Tibial artery (tissue), 4 donors: Measurements from ENCODE around the gene TMEM164.

Source experiments
- DNase-seq, 2 donors: peaks; one replicate each; pipeline ENCODE4 v3.0.0-alpha.2; 2019
- H3K27ac ChIP-seq, 2 donors: fragments of 200-600 bp; sonication (generic) in 1 of 2; 1 replicate in 1 of 2; 2 replicates in 1 of 2; pipeline ENCODE4 v1.5.1; 2018 to 2019; ENCODE audit warnings: mild to moderate bottlenecking in 1 of 2
- H3K27me3 ChIP-seq, 2 donors: fragments of 200-600 bp; sonication (generic) in 1 of 2; one replicate each; pipeline versions ENCODE4 v1.5.1 to v1.6.0; 2016 to 2019
- H3K36me3 ChIP-seq, 3 donors: fragments of 200-600 bp; sonication (generic) in 2 of 3; one replicate each; pipeline ENCODE4 v1.5.1; 2016 to 2019; ENCODE audit warnings: mild to moderate bottlenecking in 2 of 3
- H3K4me1 ChIP-seq, 4 donors: fragments of 200-600 bp; sonication (generic) in 2 of 4; 1 replicate in 3 of 4; 2 replicates in 1 of 4; pipeline ENCODE4 v1.5.1; 2016 to 2019
- H3K4me3 ChIP-seq, 2 donors: fragments of 200-600 bp; sonication (generic) in 1 of 2; 1 replicate in 1 of 2; 2 replicates in 1 of 2; pipeline ENCODE4 v1.5.1; 2018 to 2019; ENCODE audit warnings: mild to moderate bottlenecking in 2 of 2
- H3K9me3 ChIP-seq, 3 donors: fragments of 200-600 bp; sonication (generic) in 1 of 3; one replicate each; pipeline ENCODE4 v1.5.1; 2016 to 2019
- intact Hi-C: fragments of 100-400 bp; cut with DNase I; formaldehyde crosslinking; loops from one replicate; pipeline ENCODE4 v1.15.0; 2023; ENCODE audit warnings: low total_unique reads
- TF ChIP-seq, protein P1 (sequence below), 2 experiments: fragments of 200-600 bp in 1 of 2; fragments of 450-650 bp in 1 of 2; IDR thresholded peaks; one replicate each; pipeline ENCODE4 v1.5.1; 2017 to 2019; ENCODE audit warnings: antibody characterized with exemption in 2 of 2, mild to moderate bottlenecking in 1 of 2, moderate library complexity in 1 of 2

Gene TMEM164

GRCh38 chrX:110131031-110131430 is 128.1 kb downstream of the TMEM164 start:
- no peak overlapping the region for H3K27ac ChIP-seq
- intact Hi-C loops: no loop called here

DNA sequence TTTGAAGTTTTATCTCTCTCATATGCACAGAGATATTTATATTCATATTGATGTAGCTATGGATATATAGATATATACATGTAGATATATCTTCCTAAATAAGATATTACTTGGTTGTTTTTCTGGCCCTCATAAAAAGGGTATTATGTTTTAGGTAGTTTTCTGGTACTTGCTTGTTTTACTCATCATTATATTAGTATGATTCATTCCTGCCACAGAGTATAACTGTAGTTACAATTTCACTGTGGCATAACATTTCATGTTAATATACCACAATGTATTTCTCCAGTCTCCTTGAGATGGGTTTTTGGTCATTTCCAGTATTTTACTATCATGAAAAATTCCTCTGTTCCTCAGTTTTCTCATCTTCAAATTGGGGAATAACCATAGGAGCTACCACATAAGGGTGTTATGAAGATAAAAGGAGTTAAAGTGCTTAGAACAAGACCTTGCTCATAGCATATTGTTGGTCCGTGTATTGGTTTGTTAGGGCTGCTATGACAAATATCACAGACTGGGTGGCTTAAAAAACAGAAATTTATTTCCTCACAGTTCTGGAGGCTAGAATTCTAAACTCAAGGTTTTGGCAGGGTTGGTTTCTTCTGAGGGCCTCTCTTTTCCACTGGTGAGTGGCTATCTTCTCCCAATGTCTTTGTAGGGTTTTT is 129.7 kb downstream of the TMEM164 start:
- Histone ChIP-seq H3K4me1 (peaks cover 0 to 6% (median 2%) of the 10 kb centered on the region in 4 donors), H3K27ac (no peak overlapping the region), H3K36me3 (no peaks in the 10 kb centered on the region), H3K27me3 (no peaks in the 10 kb centered on the region), H3K4me3 (no peak overlapping the region), H3K9me3 (no peaks in the 10 kb centered on the region)
- intact Hi-C loops: no loop called here
- DNase-seq: no peak
- TF ChIP-seq, protein P1, sequence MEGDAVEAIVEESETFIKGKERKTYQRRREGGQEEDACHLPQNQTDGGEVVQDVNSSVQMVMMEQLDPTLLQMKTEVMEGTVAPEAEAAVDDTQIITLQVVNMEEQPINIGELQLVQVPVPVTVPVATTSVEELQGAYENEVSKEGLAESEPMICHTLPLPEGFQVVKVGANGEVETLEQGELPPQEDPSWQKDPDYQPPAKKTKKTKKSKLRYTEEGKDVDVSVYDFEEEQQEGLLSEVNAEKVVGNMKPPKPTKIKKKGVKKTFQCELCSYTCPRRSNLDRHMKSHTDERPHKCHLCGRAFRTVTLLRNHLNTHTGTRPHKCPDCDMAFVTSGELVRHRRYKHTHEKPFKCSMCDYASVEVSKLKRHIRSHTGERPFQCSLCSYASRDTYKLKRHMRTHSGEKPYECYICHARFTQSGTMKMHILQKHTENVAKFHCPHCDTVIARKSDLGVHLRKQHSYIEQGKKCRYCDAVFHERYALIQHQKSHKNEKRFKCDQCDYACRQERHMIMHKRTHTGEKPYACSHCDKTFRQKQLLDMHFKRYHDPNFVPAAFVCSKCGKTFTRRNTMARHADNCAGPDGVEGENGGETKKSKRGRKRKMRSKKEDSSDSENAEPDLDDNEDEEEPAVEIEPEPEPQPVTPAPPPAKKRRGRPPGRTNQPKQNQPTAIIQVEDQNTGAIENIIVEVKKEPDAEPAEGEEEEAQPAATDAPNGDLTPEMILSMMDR (IDR thresholded peaks at IDR 0.05): no peak

More at GRCh38 chrX:110131031-110131430, 128.1 kb downstream of the TMEM164 start:
- H3K4me1 ChIP-seq: peaks cover 0 to 6% (median 2%) of the 10 kb centered on the region in 4 donors
- H3K27me3 ChIP-seq: no peaks in the 10 kb centered on the region
- no peak overlapping the region for H3K4me3 ChIP-seq
- H3K9me3 ChIP-seq: no peaks in the 10 kb centered on the region
- TF ChIP-seq, protein P1 (IDR thresholded peaks at IDR 0.05): no peak
- no peak for DNase-seq
- H3K36me3 ChIP-seq: no peaks in the 10 kb centered on the region

GRCh38 chrX:110133735-110134370 is 130.9 kb downstream of the TMEM164 start:
- intact Hi-C loops: no loop called here

GRCh38 chrX:110135618-110136017 is 132.7 kb downstream of the TMEM164 start:
- H3K36me3 ChIP-seq: no peaks in the 10 kb centered on the region
- no peak for DNase-seq
- H3K4me3 ChIP-seq: no peak overlapping the region
- TF ChIP-seq, protein P1 (IDR thresholded peaks at IDR 0.05): no peak
- intact Hi-C loops: no loop called here
- no peak overlapping the region for H3K27ac ChIP-seq
- H3K4me1 ChIP-seq: peaks cover 0 to 6% (median 2%) of the 10 kb centered on the region in 4 donors
- H3K27me3 ChIP-seq: no peaks in the 10 kb centered on the region
- H3K9me3 ChIP-seq: no peaks in the 10 kb centered on the region

More at GRCh38 chrX:110133735-110134370, 130.9 kb downstream of the TMEM164 start:
- no peaks in the 10 kb centered on the region for H3K9me3 ChIP-seq
- H3K27ac ChIP-seq: no peak overlapping the region
- no peaks in the 10 kb centered on the region for H3K36me3 ChIP-seq
- peaks cover 0 to 6% (median 2%) of the 10 kb centered on the region in 4 donors for H3K4me1 ChIP-seq
- TF ChIP-seq, protein P1 (IDR thresholded peaks at IDR 0.05): no peak
- no peak overlapping the region for H3K4me3 ChIP-seq
- H3K27me3 ChIP-seq: no peaks in the 10 kb centered on the region
- DNase-seq: no peak

GRCh38 chrX:110136136-110136535 is 133.2 kb downstream of the TMEM164 start:
- H3K36me3 ChIP-seq: no peaks in the 10 kb centered on the region
- no peak overlapping the region for H3K27ac ChIP-seq
- H3K27me3 ChIP-seq: no peaks in the 10 kb centered on the region
- no peak overlapping the region for H3K4me3 ChIP-seq
- TF ChIP-seq, protein P1 (IDR thresholded peaks at IDR 0.05): no peak
- intact Hi-C loops: no loop called here
- no peak for DNase-seq
- no peaks in the 10 kb centered on the region for H3K9me3 ChIP-seq
- peaks cover 0 to 3% (median 2%) of the 10 kb centered on the region in 4 donors for H3K4me1 ChIP-seq
